Activated CD4-positive, CD25-positive, alpha-beta regulatory T cell treated with anti-CD3 and anti-CD28 coated beads, Interleukin-2, amount 50 U/mL, for 24 hours (primary cell): ENCODE results near the gene WTAP.
"Not testable (repeated sequence)": the region's sequence is repeated elsewhere in the genome, so short reads cannot be mapped to it uniquely, and the experiment has no call there.

Source experiments
- ATAC-seq, 2 donors: fragments of 150-1000 bp; cut with Tn5 transposase; one replicate each; pipeline ENCODE4 v1.10.0; 2021; ENCODE audit warnings: mild to moderate bottlenecking in 1 of 2, moderate library complexity in 1 of 2

The WTAP gene

DNA sequence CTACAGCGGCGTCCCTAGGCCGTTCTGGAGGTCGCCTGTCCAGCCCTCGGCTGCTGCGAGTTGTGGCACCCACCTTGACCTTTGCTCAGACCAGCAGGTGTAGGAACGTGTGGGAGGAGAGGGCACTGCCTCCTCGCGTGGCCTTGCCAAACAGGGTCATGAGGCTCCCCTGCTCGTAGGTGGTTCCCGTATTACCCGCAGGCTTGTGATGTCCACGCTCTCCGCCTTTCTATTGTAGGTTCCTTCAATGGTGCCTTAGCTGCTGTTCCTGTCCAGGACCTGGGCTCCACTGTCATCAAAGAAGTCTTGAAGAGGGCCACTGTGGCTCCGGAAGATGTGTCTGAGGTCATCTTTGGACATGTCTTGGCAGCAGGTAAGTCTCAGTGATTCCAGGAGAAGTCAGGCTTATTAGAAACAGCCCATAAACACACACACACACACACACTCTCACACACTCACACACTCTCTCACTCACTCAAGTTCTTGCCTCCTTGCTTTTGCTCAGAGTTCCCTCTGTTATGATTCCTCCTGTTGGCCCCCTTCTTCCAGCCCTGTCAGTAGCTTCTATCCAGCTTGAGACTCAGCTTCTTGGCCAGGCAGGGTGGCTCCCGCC is 35.5 kb downstream of the WTAP start:
- no peak for ATAC-seq

DNA sequence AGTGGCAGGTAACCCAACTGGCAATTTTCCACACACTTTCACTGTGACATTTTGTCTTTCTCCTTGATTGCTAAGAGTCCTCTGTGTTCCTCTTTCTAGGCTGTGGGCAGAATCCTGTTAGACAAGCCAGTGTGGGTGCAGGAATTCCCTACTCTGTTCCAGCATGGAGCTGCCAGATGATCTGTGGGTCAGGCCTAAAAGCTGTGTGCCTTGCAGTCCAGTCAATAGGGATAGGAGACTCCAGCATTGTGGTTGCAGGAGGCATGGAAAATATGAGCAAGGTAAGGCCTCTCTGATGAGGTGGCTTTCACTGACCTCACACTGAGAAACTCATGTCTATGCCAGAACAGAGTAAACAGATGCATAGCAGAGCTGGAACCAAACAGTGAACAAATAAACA is 39.6 kb downstream of the WTAP start:
- no peak for ATAC-seq

DNA sequence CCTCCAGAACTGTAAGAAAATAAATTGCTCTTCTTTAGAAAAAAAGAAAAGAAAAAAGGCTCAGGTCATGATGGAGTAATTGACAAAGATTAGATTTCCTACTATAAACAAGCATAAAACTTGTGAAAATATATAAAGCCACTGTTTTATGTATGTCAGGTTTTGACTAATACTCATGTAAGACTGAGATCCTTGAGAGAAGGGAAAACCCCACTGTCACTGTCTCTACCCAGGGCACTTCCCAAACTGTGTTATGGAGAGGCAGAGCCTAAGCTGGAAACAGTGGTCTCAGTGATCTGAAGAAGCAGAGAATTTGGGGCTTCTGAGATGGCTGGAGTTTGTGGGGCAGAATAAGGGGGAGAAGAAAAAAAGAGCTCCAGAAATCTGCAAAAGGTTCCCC is 42.2 kb downstream of the WTAP start:
- no peak for ATAC-seq

DNA sequence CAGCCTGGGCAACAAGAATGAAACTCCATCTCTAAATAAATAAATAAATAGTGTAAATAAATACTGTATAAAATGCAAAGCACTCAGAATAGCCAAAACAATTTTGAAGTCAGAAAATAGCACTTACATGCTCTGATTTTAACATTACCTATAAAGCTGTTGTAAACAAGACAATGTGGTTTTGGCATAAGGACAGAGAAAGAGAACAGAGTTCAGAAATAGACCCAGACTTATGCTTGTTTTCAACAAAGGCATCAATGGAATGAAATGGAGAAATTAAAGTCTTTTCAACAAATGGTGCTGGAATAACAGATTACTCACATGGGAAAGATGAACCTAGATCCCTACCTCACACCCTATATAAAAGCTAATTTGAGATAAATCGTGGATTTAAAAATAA is 44.9 kb downstream of the WTAP start:
- no peak for ATAC-seq

DNA sequence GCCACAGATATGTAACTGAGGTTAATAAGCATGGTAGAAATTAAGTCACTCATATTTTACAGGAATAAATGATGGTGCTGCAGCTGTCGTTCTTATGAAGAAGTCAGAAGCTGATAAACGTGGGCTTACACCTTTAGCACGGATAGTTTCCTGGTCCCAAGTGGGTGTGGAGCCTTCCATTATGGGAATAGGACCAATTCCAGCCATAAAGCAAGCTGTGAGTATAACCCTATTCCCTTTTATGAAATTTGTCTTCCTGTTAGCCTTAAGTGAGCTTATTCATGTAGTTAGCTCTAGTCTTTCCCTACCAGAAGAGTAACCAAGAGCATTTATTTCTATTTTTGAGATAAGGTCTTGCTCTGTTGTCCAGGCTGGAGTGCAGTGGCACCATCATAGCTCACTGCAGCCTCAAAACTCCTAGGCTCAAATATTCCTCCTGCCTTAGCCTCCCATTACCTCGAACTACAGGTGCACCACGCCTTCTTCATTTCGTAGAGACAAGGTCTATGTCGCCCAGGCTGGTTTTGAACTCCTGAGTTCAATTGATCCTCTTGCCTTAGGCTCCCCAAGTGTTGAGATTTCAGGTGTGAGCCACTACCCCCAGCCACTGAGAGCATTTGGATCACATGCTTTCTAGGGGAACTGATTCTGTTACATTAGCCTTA is 50.1 kb downstream of the WTAP start:
- no peak for ATAC-seq

DNA sequence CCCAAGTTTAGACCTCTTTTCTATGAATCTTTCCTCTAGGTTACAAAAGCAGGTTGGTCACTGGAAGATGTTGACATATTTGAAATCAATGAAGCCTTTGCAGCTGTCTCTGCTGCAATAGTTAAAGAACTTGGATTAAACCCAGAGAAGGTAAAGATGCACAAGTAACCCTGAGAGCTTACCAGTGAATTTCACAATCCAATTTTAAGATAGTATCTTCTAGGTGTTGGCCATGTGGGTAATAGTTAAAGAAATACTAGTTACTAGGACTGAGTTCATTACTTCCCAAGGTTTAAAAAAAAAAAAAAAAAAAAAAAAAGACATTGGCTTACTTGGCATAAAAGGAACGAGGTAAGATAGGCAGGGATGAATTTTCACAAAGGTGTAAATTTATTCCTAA is 50.8 kb downstream of the WTAP start:
- ATAC-seq: no peak

DNA sequence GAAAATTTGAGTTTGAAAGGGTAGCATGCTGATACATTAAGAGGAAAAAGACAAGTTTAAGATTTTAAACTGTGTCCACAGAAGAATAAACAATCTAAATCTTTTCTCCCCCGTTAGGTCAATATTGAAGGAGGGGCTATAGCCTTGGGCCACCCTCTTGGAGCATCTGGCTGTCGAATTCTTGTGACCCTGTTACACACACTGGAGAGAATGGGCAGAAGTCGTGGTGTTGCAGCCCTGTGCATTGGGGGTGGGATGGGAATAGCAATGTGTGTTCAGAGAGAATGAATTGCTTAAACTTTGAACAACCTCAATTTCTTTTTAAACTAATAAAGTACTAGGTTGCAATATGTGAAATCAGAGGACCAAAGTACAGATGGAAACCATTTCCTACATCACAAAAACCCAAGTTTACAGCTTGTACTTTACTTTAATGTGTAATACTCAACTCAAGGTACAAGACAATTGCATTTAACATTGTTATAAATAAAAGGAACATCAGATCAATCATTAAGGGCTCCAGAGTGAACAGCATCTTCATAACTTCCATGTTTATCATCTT is 51.3 kb downstream of the WTAP start:
- no peak for ATAC-seq

DNA sequence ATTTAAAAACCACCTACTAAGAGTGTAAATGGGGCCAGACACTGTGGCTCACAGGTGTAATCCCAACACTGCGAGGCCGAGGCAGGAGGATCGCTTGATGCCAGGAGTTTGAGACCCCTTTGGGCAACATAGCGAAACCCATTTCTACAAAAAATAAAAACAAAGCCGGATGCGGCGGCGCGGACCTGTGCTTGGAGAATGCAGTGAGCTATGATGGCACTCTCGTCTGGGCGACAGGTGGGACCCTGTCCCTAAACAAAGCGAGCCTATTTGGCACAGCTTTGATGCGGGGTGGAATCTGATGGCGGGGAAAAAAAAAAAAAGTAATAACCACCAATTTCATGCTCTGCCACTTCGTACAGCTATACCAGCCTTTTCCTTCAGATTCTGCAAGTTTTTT is 61.0 kb downstream of the WTAP start:
- ATAC-seq: no peak

DNA sequence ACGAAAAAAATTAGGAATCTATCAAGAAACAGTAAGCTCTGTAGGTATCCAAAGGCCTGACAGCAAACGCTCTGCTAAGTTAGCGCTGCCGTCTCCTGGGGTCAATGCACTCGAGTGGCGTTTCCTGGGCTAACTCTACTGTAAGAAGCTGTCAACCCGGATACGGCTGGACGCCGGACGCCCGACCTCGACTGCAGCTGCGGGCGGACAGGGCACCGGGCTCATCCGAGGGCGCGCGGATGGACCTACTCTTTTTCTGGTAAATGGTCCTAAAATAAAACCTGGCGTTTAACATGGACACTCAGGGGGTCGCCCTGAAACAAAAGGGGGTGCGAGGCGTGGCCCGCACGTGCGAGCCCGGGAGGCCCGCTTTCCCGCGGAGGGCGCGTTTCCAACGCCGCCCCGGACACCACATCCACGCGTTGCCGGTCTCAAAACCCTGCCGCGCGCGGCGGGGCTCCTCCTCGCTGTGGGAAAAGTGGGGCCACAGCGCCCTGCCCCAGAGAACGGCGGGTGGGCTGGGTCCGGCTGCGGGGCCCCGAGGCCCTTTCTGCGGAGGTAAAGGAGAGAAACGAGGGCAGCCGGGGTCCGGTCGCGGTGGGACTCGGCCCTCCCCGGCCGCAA is 61.6 kb downstream of the WTAP start:
- no peak for ATAC-seq

DNA sequence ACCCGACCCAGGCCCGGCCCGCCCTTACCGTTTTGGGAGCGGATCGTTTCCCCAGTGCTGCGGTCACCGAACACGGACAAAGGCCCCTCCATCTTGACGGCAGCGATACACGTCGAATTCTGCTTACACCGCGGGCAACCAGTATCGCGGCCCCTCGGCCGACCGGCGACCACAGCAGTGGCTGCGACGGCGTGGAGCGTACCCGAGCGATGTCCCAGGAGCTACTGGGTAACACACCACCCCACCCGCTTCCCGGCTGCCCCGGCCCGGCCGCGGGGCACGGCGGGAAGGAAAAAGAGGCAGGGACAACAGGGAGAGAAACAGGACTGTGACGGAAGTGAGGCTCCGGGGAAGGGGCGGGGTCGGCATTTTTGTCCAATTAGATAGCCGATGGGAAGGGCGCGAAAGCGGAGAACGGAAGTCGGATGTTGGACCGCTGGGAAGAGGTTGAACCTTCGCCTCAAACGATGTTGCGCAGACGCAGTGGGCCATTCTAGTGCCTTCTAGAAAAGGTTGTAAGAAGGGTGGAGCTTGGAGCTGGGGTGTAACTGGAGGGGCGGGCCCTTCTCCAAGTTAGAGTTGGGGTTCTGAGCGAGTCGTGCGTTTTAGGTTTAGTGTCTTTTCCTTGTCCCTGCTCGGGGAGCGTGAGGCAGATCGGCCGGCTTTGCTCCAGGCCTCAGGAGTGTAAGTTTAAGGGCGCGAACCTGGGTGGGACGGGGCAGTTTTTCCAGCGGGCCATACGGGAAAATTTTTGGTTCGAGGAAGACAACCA is 62.3 kb downstream of the WTAP start, which contains the start of gene TCP1:
TCP1 (minus strand) TSS at position 226 of the 772 bp plus-strand sequence; CDS start at position 92, 134 bp downstream.
- peak; percentile 79 to 83 for ATAC-seq

DNA sequence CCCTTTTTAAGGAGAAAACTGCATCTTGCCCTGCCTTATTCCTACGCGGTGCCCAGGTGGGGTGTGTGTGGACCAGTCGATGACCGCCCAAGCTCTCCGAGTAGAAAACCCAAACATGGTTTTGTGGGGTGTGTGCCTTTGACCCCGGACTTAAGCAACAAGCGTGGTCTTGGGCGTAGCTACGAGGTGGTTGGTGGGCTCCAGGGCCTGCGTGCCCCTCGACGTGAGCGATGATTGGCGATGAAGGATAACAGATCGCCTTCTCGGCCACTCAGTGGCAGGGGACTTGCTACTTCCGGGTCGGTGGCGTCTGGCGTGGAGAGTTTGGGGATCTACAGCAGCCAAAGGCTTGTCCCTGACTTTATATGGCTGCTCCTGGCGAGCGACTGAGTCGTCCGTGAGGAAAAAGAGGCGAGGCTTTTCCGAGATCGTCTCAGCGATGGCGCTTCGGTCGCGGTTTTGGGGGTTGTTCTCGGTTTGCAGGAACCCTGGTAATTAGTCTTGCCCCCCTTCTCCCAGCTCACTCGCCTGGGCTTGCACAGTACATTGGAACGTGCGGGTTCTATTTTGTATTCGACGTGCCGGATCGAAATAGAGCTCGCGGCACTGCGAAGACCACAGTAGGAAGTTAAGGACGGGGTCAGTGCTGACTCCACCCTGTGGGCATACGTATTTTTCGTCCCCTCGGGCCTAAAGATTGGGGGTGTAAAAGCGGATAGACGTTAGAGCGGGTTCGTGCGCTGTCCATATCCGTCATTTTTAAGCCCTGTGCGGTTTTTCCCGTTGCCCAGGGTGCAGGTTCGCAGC is 63.0 kb downstream of the WTAP start, which contains the start of gene MRPL18:
MRPL18 (plus strand) TSS at position 319 of the 807 bp plus-strand sequence; CDS start at position 440, 121 bp downstream.
- ATAC-seq: peak; percentile 86 to 88

DNA sequence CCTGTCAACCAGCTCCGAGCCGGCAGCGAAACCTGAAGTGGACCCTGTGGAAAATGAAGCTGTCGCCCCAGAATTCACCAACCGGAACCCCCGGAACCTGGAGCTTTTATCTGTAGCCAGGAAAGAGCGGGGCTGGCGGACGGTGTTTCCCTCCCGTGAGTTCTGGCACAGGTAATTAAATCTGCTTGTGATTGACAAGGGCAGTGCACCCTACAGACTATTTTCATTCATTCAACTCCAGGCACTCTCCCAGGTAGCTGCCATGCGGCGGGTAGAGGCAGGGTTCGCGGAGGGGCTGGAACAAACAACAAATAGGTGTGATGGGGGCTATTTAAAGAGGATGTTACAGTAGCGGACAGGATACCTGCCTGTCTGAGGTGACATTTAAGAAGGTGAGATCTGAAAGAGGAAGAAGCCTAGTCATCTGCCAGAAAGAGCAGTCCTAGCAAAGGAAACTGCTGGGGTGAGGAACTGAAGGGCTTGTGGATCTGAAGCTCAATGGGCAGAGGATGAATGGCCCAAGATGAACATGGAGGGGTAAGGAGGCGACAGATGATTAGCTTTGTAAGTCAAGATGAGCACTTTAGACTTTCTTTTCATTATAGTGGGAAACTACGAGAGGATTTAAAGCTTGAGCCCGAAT is 63.8 kb downstream of the WTAP start:
- no peak for ATAC-seq

DNA sequence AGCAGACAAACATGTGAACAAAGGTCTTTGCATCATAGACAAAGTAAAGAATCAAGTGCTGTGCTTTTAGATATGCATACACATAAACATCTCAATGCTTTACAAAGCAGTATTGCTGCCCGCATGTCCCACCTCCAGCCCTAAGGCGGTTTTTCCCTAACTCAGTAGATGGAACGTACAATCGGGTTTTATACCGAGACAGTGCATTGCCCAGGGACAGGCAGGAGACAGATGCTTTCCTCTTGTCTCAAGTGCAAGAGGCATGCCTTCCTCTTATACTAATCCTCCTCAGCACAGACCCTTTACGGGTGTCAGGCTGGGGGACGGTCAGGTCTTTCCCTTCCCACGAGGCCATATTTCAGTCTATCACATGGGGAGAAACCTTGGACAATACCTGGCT is 67.7 kb downstream of the WTAP start:
- not testable (repeated sequence) for ATAC-seq

DNA sequence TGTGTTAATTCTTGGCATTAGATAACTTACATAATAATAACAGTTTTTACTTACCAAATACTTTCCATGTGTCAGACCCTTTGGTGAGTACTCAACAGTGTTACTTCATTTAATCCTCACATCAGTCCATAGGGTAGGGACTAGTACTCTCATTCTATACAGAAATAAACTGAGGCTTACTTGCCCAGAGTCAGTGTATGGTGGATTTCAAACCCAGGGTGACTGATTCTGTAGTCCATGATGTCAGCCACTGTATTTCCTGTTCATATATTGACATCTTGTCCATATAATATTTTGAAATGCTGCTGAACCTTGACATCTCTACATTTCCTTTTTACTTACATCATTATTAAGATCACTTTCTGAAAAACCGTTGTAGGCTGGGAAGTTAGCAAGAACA is 70.2 kb downstream of the WTAP start:
- no peak for ATAC-seq

DNA sequence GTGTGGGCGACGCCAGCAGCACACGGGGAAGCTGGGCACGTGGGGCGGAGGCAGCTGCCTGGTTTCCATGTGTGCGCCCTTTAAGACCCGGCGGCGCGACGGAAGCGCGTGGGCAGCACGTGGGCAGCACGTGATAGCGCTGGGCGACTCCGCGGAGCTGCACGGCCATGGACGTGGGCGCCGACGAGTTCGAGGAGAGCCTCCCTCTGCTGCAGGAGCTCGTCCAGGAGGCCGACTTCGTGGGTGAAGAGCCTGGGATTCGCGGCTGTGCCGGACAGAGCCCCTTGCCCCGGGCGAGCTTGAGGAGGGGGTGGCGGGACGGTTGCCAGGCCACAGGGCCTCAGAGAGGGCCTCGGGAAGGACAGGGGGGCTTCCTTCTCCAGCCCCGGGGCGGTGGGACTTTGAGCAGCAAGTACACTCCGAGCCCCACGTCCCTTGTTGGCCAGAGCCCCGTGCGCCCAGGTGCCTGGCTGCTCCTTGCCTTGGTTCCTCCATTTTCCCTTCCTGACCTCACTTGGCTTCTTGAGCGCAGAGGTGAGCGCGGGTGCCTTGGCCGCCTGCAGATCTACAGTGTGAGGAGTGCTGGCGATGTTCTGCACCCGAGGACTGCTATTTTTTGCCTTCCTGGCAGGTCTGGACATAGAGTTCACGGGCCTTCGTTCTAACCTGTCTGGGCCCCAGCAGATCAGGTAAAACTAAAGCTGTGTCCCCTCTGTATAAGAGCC is 73.0 kb downstream of the WTAP start, which contains the start of gene PNLDC1:
PNLDC1 (plus strand) TSS at position 136 of the 725 bp plus-strand sequence; CDS start at position 168, 32 bp downstream.
- no peak for ATAC-seq

DNA sequence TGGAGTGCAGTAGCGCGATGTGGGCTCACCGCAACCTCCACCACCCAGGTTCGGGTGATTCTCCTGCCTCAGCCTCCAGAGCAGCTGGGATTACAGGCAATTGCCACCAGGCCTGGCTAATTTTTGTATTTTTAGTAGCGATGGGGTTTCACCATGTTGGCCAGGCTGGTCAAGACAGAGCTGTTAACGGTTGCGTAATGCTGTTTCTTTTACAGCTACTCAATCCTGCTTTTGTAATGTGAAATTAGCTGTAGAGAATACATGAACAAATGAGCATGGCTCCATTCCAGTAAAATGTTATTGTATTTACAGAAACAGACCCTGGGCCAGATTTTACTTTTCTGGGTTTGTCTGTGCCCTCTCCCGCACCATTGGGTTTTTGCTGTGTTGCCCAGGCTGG is 74.6 kb downstream of the WTAP start:
- ATAC-seq: no peak

DNA sequence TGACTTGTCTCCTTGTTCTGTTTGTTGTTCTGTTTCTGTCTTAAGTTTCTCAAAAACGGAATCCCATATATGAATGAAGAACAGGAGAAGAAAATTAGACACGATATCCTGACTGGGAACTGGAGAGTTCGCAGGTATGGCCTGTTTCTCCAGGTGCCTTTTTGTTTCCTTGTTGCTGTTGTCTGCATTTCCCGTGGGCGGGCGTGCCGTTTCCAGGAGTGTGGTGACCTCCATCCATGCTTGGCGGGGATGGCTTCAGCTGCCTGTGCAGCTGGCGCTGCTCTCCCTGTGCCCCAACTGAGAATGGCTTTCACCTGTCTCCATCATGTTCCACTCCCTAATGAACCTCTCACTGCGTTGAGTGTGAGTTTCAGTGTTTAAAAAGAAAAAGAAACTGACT is 77.2 kb downstream of the WTAP start:
- no peak for ATAC-seq

DNA sequence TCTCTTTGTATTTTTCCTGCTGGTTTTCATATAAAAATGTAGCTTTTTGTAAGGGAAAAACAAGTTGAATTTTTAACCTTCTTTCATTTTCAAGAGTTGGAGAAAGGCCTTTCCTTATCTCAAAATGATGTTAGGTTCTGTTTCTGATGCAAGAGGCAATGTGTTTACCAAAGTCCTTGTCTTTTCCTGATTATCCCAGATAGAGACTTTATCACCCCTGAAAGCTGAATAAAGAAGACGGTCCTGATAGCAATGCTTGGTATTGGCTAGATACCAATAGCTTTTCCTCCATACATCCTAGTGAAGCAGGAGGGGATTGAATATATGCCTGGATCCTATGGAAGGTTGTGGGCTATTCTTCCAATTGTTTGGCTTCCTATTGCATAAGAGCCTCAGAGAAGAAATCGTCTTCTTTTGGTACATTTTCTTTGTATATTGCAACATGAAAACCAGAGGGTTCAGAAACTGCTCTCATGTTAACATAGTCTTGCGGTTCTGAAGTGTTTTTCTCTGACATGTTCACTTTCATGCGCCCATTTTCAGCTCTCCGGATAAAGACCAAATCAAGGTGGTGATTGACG is 78.2 kb downstream of the WTAP start:
- no peak for ATAC-seq
